PC-9 (cell line): ENCODE data around the gene NLRC3. TPM values are rescaled to one million over a fixed set of nuclear protein-coding genes. Genes with fewer than 3 reads are reported as not detected.

ENCODE experiments used
- BruUV-seq: library from RNA; stranded (reverse); fragments of 400-500 nt; replicated peaks from 2 replicates; lab custom pipeline; 2021; lab: Mats Ljungman, UMichigan
- CTCF ChIA-PET: fragments of 300-600 bp; sonication (Branson Sonifier 250); formaldehyde crosslinking; loops from one replicate; lab custom pipeline; 2022; ENCODE audit warnings: antibody characterized with exemption; lab: Charles Lee
- POLR2A ChIA-PET: fragments of 300-600 bp; sonication (Branson Sonifier 250); formaldehyde crosslinking; loops from one replicate; lab custom pipeline; 2022; ENCODE audit warnings: antibody characterized with exemption; ENCODE audit not compliant: unreplicated experiment; lab: Charles Lee
- DNase-seq, 2 experiments: peaks; one replicate each; pipeline versions ENCODE4 v3.0.0 to v3.0.0-alpha.2; 2015 to 2022; ENCODE audit warnings: mixed read lengths in 1 of 2
- H2AFZ ChIP-seq: fragments of 200-600 bp; sonication (generic); 2 replicates; pipeline ENCODE4 v1.8.1; 2017; ENCODE audit warnings: antibody characterized with exemption
- H3F3A ChIP-seq: fragments of 200-600 bp; sonication (generic); 2 replicates; pipeline ENCODE4 v1.8.1; 2017; ENCODE audit warnings: antibody characterized with exemption, mild to moderate bottlenecking, low read depth; ENCODE audit not compliant: insufficient read depth
- H3K27ac ChIP-seq: fragments of 200-600 bp; sonication (generic); 2 replicates; pipeline ENCODE4 v1.6.1; 2016; ENCODE audit warnings: mixed run types
- H3K27me3 ChIP-seq: fragments of 200-600 bp; sonication (generic); 2 replicates; pipeline ENCODE4 v1.6.1; 2016; ENCODE audit warnings: low read depth, mixed run types; ENCODE audit not compliant: insufficient read depth
- H3K36me3 ChIP-seq: fragments of 200-600 bp; sonication (generic); 2 replicates; pipeline ENCODE4 v1.6.1; 2016; ENCODE audit warnings: low read depth, mixed run types
- H3K4me1 ChIP-seq: fragments of 200-600 bp; sonication (generic); replicated peaks from 2 replicates; pipeline ENCODE4 v1.6.1; 2016; ENCODE audit warnings: mixed run types; ENCODE audit not compliant: insufficient read depth
- H3K4me2 ChIP-seq: fragments of 200-600 bp; sonication (generic); 2 replicates; pipeline ENCODE4 v1.6.1; 2017; ENCODE audit warnings: mixed run types
- H3K4me3 ChIP-seq: fragments of 200-600 bp; sonication (generic); 2 replicates; pipeline ENCODE4 v1.6.1; 2016; ENCODE audit warnings: mixed run types
- H3K79me2 ChIP-seq: fragments of 200-600 bp; sonication (generic); 2 replicates; pipeline ENCODE4 v1.6.1; 2017; ENCODE audit warnings: low read depth, mixed run types
- H3K9me2 ChIP-seq: fragments of 200-600 bp; sonication (generic); 2 replicates; pipeline ENCODE4 v1.8.1; 2017; ENCODE audit warnings: mild to moderate bottlenecking; ENCODE audit not compliant: insufficient read depth
- H3K9me3 ChIP-seq: fragments of 200-600 bp; sonication (generic); 2 replicates; pipeline ENCODE4 v1.8.1; 2016; ENCODE audit warnings: low read depth; ENCODE audit not compliant: insufficient read depth
- H4K20me1 ChIP-seq: fragments of 200-600 bp; sonication (generic); 2 replicates; pipeline ENCODE4 v1.8.1; 2017; ENCODE audit not compliant: insufficient read depth
- CTCF ChIP-seq: fragments of 200-600 bp; sonication (generic); conservative IDR thresholded peaks from 2 replicates; pipeline ENCODE4 v1.6.1; 2017; ENCODE audit warnings: mixed run types, antibody characterized with exemption, mild to moderate bottlenecking, moderate library complexity
- EZH2 ChIP-seq: fragments of 200-600 bp; sonication (generic); IDR thresholded peaks from 2 replicates; pipeline ENCODE4 v1.8.0; 2017; ENCODE audit warnings: antibody characterized with exemption, low read depth
- intact Hi-C: fragments of 100-400 bp; cut with micrococcal nuclease; formaldehyde crosslinking; loops from one replicate; pipeline ENCODE4 v1.10.0; 2022; ENCODE audit not compliant: unreplicated experiment
- total RNA-seq: library from RNA; stranded (reverse); gene quantifications from 2 replicates; pipeline ENCODE4 v1.2.3, GENCODE V29; 2021

NLRC3 gene
- total RNA-seq, 1 experiment from 2014 or later: not detected

- Histone ChIP-seq H3F3A (peaks cover 3% of the 10 kb centered on the region; the same call in 1 of the 2 replicates), H3K79me2 (no peaks in the 10 kb centered on the region), H3K36me3 (no peaks in the 10 kb centered on the region), H3K4me1 (no peaks in the 10 kb centered on the region), H3K27ac (no peak within 1 kb of the TSS), H3K27me3 (no peaks in the 10 kb centered on the region), H3K4me2 (no peak within 1 kb of the TSS), H3K9me2 (no peaks in the 10 kb centered on the region), H4K20me1 (no peaks in the 10 kb centered on the region), H3K4me3 (no peak within 1 kb of the TSS), H2AFZ (no peak within 1 kb of the TSS), H3K9me3 (no peaks in the 10 kb centered on the region)
- intact Hi-C loops: no loop called here
- TF ChIP-seq EZH2: no peak
- TF ChIP-seq CTCF: no peak
- DNase-seq: no peak
- POLR2A ChIA-PET: no interaction called here
- BruUV-seq: no TSS peak
- CTCF ChIA-PET: no interaction called here
Measured at GRCh38 chr16:3495176-3495575, 82.0 kb downstream of the NLRC3 start, which contains the start of gene C16orf90. C16orf90 (minus strand) TSS chr16:3495489; CDS start chr16:3495421, 68 bp downstream.

- H3K9me2 ChIP-seq: no peaks in the 10 kb centered on the region
- DNase-seq: no peak
- no peaks in the 10 kb centered on the region for H3K79me2 ChIP-seq
- no peak overlapping the region for H3K27ac ChIP-seq
- no peaks in the 10 kb centered on the region for H3K9me3 ChIP-seq
- BruUV-seq: no TSS peak
- no peaks in the 10 kb centered on the region for H3K4me1 ChIP-seq
- H3K4me2 ChIP-seq: no peak overlapping the region
- H4K20me1 ChIP-seq: no peaks in the 10 kb centered on the region
- no peaks in the 10 kb centered on the region for H3K27me3 ChIP-seq
- H3K36me3 ChIP-seq: no peaks in the 10 kb centered on the region
- ChIA-PET CTCF (no interaction called here), POLR2A (interaction anchor here (0.6 kb wide), 1 partner anchor 612 kb away, joined by 3 read pairs; no protein-coding TSS in a partner anchor)
- H3F3A ChIP-seq: peaks cover 1% of the 10 kb centered on the region; the same call in 1 of the 2 replicates
- H3K4me3 ChIP-seq: no peak overlapping the region
- intact Hi-C loops: no loop called here
- H2AFZ ChIP-seq: no peak overlapping the region
- TF ChIP-seq EZH2: no peak
- TF ChIP-seq CTCF: no peak
Measured at GRCh38 chr16:3494386-3494973, 82.7 kb downstream of the NLRC3 start.

GRCh38 chr16:3492356-3492755, 84.8 kb downstream of the NLRC3 start:
- Histone ChIP-seq H3K4me1 (peaks cover 10% of the 10 kb centered on the region), H3K9me2 (no peaks in the 10 kb centered on the region), H3F3A (peaks cover 4% of the 10 kb centered on the region; the same call in 1 of the 2 replicates), H3K27ac (no peak overlapping the region), H3K27me3 (no peaks in the 10 kb centered on the region), H2AFZ (no peak overlapping the region), H4K20me1 (no peaks in the 10 kb centered on the region; the same call in 1 of the 2 replicates), H3K4me2 (no peak overlapping the region), H3K79me2 (no peaks in the 10 kb centered on the region), H3K9me3 (no peaks in the 10 kb centered on the region), H3K36me3 (no peaks in the 10 kb centered on the region), H3K4me3 (no peak overlapping the region)
- ChIA-PET POLR2A (interaction anchor here (0.6 kb wide), 1 partner anchor 83 kb away, joined by 5 read pairs; no protein-coding TSS in a partner anchor), CTCF (no interaction called here)
- DNase-seq: no peak
- intact Hi-C loops: no loop called here
- TF ChIP-seq CTCF (no peak), EZH2 (no peak)
- no TSS peak for BruUV-seq
